SK-N-SH (cell line): ENCODE measurements around the gene SLC25A25. TPM values are rescaled to one million over a fixed set of nuclear protein-coding genes. Genes with fewer than 3 reads are reported as not detected.
A peak's percentile ranks its signal among the peaks of the same experiment; 100 is the strongest.

ENCODE experiments used
- CTCF ChIA-PET: fragments of 300-600, 350-600 bp; formaldehyde crosslinking; extraction: SDS; loops from one replicate; lab custom pipeline; 2021; lab: Yijun Ruan, JAX
- POLR2A ChIA-PET: fragments of 350-600 bp; sonication (Branson Sonifier 250); formaldehyde crosslinking; extraction: SDS; loops from one replicate; lab custom pipeline; 2020; ENCODE audit warnings: antibody characterized with exemption, inconsistent platforms; lab: Yijun Ruan, JAX
- DNase-seq: peaks from one replicate; pipeline ENCODE4 v3.0.0; 2012
- H2AFZ ChIP-seq: fragments of 200-600 bp; sonication (generic); 2 replicates; pipeline ENCODE4 v1.8.1; 2016; ENCODE audit warnings: antibody characterized with exemption, mild to moderate bottlenecking, low read depth
- H3F3A ChIP-seq: fragments of 200-600 bp; sonication (generic); replicated peaks from 2 replicates; pipeline ENCODE3; 2016; ENCODE audit warnings: antibody characterized with exemption, mild to moderate bottlenecking; ENCODE audit not compliant: insufficient read depth
- H3K27ac ChIP-seq, 2 experiments: fragments of 200-500 bp in 1 of 2; fragments of 200-600 bp in 1 of 2; sonication (Bioruptor generic) in 1 of 2; sonication (generic), shearing (Covaris generic) in 1 of 2; 2 replicates each; pipeline versions ENCODE4 v1.5.1 to v1.6.1; 2014 to 2016; ENCODE audit warnings: low read depth in 2 of 2, inconsistent platforms in 1 of 2, low read length in 1 of 2, mild to moderate bottlenecking in 1 of 2, mixed read lengths in 1 of 2
- H3K27me3 ChIP-seq: fragments of 200-600 bp; sonication (generic), shearing (Covaris generic); 2 replicates; pipeline ENCODE4 v1.6.1; 2016; ENCODE audit warnings: mixed run types; ENCODE audit not compliant: insufficient read depth
- H3K36me3 ChIP-seq, 2 experiments: fragments of 200-500 bp in 1 of 2; fragments of 200-600 bp in 1 of 2; sonication (Bioruptor generic) in 1 of 2; sonication (generic) in 1 of 2; replicated peaks in 1 of 2; 2 replicates each; pipeline versions ENCODE3 to v1.5.1; 2014 to 2016; ENCODE audit warnings: low read length in 1 of 2, mild to moderate bottlenecking in 1 of 2; ENCODE audit not compliant: insufficient read depth in 2 of 2, control insufficient read depth in 1 of 2
- H3K4me1 ChIP-seq, 2 experiments: fragments of 200-500 bp in 1 of 2; fragments of 200-600 bp in 1 of 2; sonication (Bioruptor generic) in 1 of 2; sonication (generic), shearing (Covaris generic) in 1 of 2; 2 replicates each; pipeline versions ENCODE4 v1.5.1 to v1.6.1; 2014 to 2016; ENCODE audit warnings: low read depth in 1 of 2, low read length in 1 of 2, mixed run types in 1 of 2; ENCODE audit not compliant: insufficient read depth in 2 of 2, control insufficient read depth in 1 of 2
- H3K4me2 ChIP-seq: fragments of 200-600 bp; sonication (generic), shearing (Covaris generic); 2 replicates; pipeline ENCODE4 v1.6.1; 2017; ENCODE audit warnings: mixed run types
- H3K4me3 ChIP-seq, 2 experiments: fragments of 200-500 bp in 1 of 2; fragments of 200-600 bp in 1 of 2; sonication (Bioruptor generic) in 1 of 2; sonication (generic), shearing (Covaris generic) in 1 of 2; 2 replicates each; pipeline versions ENCODE4 v1.5.1 to v1.8.1; 2014 to 2016; ENCODE audit warnings: low read depth in 2 of 2, inconsistent platforms in 1 of 2, low read length in 1 of 2, mild to moderate bottlenecking in 1 of 2, mixed read lengths in 1 of 2, moderate library complexity in 1 of 2
- H3K79me2 ChIP-seq: fragments of 200-600 bp; sonication (generic); 2 replicates; pipeline ENCODE4 v1.8.1; 2017; ENCODE audit warnings: mild to moderate bottlenecking; ENCODE audit not compliant: insufficient read depth
- H3K9ac ChIP-seq: fragments of 200-600 bp; sonication (generic); 2 replicates; pipeline ENCODE4 v1.6.1; 2017; ENCODE audit warnings: mixed run types
- H3K9me2 ChIP-seq: fragments of 200-600 bp; sonication (generic); 2 replicates; pipeline ENCODE4 v1.6.1; 2017; ENCODE audit warnings: mixed run types
- H3K9me3 ChIP-seq: fragments of 200-600 bp; sonication (generic); 2 replicates; pipeline ENCODE4 v1.6.1; 2017; ENCODE audit warnings: mixed run types, mild to moderate bottlenecking, moderate library complexity
- H4K20me1 ChIP-seq: fragments of 200-600 bp; sonication (generic); 2 replicates; pipeline ENCODE4 v1.6.1; 2017; ENCODE audit warnings: mild to moderate bottlenecking, mixed run types; ENCODE audit not compliant: insufficient read depth
- CHD2 ChIP-seq: fragments of 150-350 bp; IDR thresholded peaks from 2 replicates; pipeline ENCODE4 v1.6.1; 2018; ENCODE audit warnings: low read length; ENCODE audit not compliant: partially characterized antibody
- FOXJ3 ChIP-seq: sonication (generic); formaldehyde crosslinking; IDR thresholded peaks from 2 replicates; pipeline ENCODE4 v1.5.1; 2020; ENCODE audit warnings: mild to moderate bottlenecking, missing genetic modification reagents
- GABPA ChIP-seq: IDR thresholded peaks from 2 replicates; pipeline ENCODE4 v1.4.0; 2012; ENCODE audit warnings: low read depth, mild to moderate bottlenecking
- MEF2A ChIP-seq: IDR thresholded peaks from 2 replicates; pipeline ENCODE4 v1.4.0; 2012; ENCODE audit warnings: low read depth, borderline replicate concordance
- MXI1 ChIP-seq: IDR thresholded peaks from 2 replicates; pipeline ENCODE4 v1.6.1; 2012; ENCODE audit warnings: mild to moderate bottlenecking, low read depth, low read length, improper control_type of control experiment
- POLR2AphosphoS5 ChIP-seq: IDR thresholded peaks from 2 replicates; pipeline ENCODE4 v1.6.1; 2012; ENCODE audit warnings: low read depth, low read length
- RCOR1 ChIP-seq: fragments of 150-350 bp; IDR thresholded peaks from 2 replicates; pipeline ENCODE4 v1.6.1; 2017; ENCODE audit warnings: antibody characterized with exemption, low read length
- RFX5 ChIP-seq: IDR thresholded peaks from 2 replicates; pipeline ENCODE4 v1.6.1; 2012; ENCODE audit warnings: mild to moderate bottlenecking, improper control_type of control experiment, low read length
- SIN3A ChIP-seq: IDR thresholded peaks from 2 replicates; pipeline ENCODE4 v1.6.1; 2012; ENCODE audit warnings: low read depth, mild to moderate bottlenecking, low read length, moderate library complexity, borderline replicate concordance
- TCF12 ChIP-seq: IDR thresholded peaks from 2 replicates; pipeline ENCODE4 v1.4.0; 2012
- TEAD4 ChIP-seq: IDR thresholded peaks from 2 replicates; pipeline ENCODE4 v1.4.0; 2012; ENCODE audit warnings: mild to moderate bottlenecking, borderline replicate concordance; ENCODE audit not compliant: insufficient read depth
- WGBS: methylation state at CpG from one replicate; pipeline ENCODE4 v1.1.6; 2017; ENCODE audit warnings: low lambda C conversion rate; 5-methylcytosine and 5-hydroxymethylcytosine counted together
- polyA plus RNA-seq, 3 experiments: library from polyadenylated mRNA; depleted of rRNA; stranded (reverse); fragments of >200 nt; gene quantifications; 2 replicates each; pipeline ENCODE4 v1.2.3, GENCODE V29; 2012
- TF ChIP-seq, protein P1 (sequence below): fragments of 200-600 bp; sonication (generic); IDR thresholded peaks from 2 replicates; pipeline ENCODE4 v1.6.1; 2017; ENCODE audit warnings: antibody characterized with exemption, mild to moderate bottlenecking, moderate library complexity
- TF ChIP-seq, protein P2 (sequence below): fragments of 150-350 bp; IDR thresholded peaks from 2 replicates; pipeline ENCODE4 v1.6.1; 2017; ENCODE audit warnings: antibody characterized with exemption, low read length, low read depth, borderline replicate concordance
- TF ChIP-seq, protein P3 (sequence below): IDR thresholded peaks from 2 replicates; pipeline ENCODE4; 2012
- TF ChIP-seq, protein P4 (sequence below): IDR thresholded peaks from 2 replicates; pipeline ENCODE4 v1.4.0; 2012; ENCODE audit warnings: low read depth, borderline replicate concordance
- TF ChIP-seq, protein P5 (sequence below): IDR thresholded peaks from 2 replicates; pipeline ENCODE4 v1.4.0; 2012; ENCODE audit warnings: low read depth

The SLC25A25 gene
- polyA plus RNA-seq, 1 of the 3 experiments (the other 2 are of a cell fraction), result 12.1 TPM

DNA sequence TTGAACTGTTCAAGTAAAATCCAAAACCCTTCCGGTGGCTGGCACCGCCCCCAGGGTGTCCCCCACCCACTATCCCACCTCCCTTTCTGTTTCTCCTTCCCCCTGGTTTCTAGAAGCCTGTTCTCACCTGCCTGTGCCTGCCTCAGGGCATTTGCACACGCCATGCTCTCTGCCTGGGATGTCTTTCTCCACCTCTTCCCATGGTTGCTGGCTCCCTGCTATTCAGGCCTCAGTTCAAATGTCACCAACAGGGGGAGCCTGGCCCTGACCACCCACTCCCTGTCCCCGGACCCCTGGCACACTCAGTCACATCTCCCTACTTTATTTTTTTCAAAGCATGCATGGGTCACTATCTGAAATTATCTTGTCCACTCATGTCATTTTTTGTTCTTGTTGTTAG is 47.3 kb upstream of the SLC25A25 start (continued):
- TF ChIP-seq, protein P1, sequence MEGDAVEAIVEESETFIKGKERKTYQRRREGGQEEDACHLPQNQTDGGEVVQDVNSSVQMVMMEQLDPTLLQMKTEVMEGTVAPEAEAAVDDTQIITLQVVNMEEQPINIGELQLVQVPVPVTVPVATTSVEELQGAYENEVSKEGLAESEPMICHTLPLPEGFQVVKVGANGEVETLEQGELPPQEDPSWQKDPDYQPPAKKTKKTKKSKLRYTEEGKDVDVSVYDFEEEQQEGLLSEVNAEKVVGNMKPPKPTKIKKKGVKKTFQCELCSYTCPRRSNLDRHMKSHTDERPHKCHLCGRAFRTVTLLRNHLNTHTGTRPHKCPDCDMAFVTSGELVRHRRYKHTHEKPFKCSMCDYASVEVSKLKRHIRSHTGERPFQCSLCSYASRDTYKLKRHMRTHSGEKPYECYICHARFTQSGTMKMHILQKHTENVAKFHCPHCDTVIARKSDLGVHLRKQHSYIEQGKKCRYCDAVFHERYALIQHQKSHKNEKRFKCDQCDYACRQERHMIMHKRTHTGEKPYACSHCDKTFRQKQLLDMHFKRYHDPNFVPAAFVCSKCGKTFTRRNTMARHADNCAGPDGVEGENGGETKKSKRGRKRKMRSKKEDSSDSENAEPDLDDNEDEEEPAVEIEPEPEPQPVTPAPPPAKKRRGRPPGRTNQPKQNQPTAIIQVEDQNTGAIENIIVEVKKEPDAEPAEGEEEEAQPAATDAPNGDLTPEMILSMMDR, result peak; percentile 39
- no peak for TF ChIP-seq CHD2
- TF ChIP-seq, all 33 proteins: peak for 3

DNA sequence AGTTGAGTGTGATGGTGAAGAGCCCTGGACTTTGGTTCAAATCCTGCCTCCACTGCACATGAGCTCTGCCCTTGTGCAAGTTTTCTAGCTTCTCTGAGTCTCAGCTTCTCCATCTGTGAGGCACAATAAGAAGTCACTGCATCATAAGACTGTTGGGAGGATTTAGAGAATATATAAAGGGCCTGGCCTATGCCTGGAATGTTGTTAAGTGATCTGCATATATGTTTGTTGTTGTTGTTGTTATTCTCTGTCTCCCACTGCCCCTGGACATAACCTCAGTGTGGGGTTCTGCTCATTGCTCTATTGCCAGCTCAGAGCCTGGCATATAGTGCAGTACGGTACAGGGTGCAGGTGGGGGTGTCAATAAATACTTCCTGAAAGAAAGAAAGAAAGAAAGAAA is 46.9 kb upstream of the SLC25A25 start:
- ChIA-PET POLR2A (no interaction called here), CTCF (interaction anchor here (0.6 to 6.5 kb wide), 10 partner anchors 14 to 97 kb away, joined by 3 to 35 read pairs (median 4); no protein-coding TSS in a partner anchor)
- H3K9me3 ChIP-seq, result no peaks in the 10 kb centered on the region
- H3K36me3 ChIP-seq, result no peaks in the 10 kb centered on the region
- no peak overlapping the region for H3K9ac ChIP-seq
- H3K27me3 ChIP-seq, result no peaks in the 10 kb centered on the region
- H3F3A ChIP-seq, result peaks cover 3% of the 10 kb centered on the region
- no peak overlapping the region for H2AFZ ChIP-seq
- WGBS, result 16% methylated on average over 1 of the region's 1 CpG
- H4K20me1 ChIP-seq, result no peaks in the 10 kb centered on the region
- H3K79me2 ChIP-seq, result no peaks in the 10 kb centered on the region
- no peak overlapping the region for H3K27ac ChIP-seq
- no peaks in the 10 kb centered on the region for H3K9me2 ChIP-seq
- no peak for DNase-seq
- peaks cover 3% of the 10 kb centered on the region in 2 experiments; a peak in 2 of 4 replicates for H3K4me1 ChIP-seq
- TF ChIP-seq, protein P2, sequence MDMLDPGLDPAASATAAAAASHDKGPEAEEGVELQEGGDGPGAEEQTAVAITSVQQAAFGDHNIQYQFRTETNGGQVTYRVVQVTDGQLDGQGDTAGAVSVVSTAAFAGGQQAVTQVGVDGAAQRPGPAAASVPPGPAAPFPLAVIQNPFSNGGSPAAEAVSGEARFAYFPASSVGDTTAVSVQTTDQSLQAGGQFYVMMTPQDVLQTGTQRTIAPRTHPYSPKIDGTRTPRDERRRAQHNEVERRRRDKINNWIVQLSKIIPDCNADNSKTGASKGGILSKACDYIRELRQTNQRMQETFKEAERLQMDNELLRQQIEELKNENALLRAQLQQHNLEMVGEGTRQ, result no peak
- TF ChIP-seq TEAD4 (no peak), MEF2A (no peak), POLR2AphosphoS5 (no peak), MXI1 (no peak), RFX5 (no peak), RCOR1 (no peak)
- no peak overlapping the region for H3K4me3 ChIP-seq
- no peak overlapping the region for H3K4me2 ChIP-seq

DNA sequence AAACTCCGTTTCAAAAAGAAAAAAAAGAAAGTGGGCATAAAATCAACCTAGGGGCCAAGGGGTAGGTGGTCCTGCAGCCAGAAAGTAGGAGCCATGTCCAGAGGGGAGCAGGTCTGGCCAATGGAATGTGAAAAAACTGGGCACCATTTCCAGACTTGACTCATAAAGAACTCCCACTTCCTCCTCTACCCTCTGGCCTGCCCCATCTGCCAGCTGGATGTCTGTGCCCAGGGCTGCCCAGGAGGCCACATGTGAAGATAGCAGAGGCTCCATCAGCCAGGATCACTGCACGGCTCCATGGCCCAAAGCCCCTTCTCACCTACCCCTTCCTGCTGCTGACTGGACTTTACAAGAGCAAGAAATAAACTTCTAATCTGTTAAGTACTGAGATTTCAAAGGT is 45.1 kb upstream of the SLC25A25 start:
- peak; percentile 39 for DNase-seq
- TF ChIP-seq GABPA, result no peak
- peak; percentile 22; the same call in 1 of the 2 replicates for TF ChIP-seq SIN3A
- TF ChIP-seq, protein P3, sequence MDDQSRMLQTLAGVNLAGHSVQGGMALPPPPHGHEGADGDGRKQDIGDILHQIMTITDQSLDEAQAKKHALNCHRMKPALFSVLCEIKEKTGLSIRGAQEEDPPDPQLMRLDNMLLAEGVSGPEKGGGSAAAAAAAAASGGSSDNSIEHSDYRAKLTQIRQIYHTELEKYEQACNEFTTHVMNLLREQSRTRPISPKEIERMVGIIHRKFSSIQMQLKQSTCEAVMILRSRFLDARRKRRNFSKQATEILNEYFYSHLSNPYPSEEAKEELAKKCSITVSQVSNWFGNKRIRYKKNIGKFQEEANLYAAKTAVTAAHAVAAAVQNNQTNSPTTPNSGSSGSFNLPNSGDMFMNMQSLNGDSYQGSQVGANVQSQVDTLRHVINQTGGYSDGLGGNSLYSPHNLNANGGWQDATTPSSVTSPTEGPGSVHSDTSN, result no peak
- TF ChIP-seq, protein P4, sequence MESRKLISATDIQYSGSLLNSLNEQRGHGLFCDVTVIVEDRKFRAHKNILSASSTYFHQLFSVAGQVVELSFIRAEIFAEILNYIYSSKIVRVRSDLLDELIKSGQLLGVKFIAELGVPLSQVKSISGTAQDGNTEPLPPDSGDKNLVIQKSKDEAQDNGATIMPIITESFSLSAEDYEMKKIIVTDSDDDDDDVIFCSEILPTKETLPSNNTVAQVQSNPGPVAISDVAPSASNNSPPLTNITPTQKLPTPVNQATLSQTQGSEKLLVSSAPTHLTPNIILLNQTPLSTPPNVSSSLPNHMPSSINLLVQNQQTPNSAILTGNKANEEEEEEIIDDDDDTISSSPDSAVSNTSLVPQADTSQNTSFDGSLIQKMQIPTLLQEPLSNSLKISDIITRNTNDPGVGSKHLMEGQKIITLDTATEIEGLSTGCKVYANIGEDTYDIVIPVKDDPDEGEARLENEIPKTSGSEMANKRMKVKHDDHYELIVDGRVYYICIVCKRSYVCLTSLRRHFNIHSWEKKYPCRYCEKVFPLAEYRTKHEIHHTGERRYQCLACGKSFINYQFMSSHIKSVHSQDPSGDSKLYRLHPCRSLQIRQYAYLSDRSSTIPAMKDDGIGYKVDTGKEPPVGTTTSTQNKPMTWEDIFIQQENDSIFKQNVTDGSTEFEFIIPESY, result no peak
- TF ChIP-seq TCF12, result peak; percentile 78
- TF ChIP-seq, protein P5, sequence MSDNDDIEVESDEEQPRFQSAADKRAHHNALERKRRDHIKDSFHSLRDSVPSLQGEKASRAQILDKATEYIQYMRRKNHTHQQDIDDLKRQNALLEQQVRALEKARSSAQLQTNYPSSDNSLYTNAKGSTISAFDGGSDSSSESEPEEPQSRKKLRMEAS, result peak; percentile 56; the same call in 1 of the 2 replicates
- no peak for TF ChIP-seq FOXJ3 (CRISPR knock-in tag)

More for the DNA sequence above, 45.1 kb upstream of the SLC25A25 start:
- H3K4me2 ChIP-seq, result 0 out of 2 replicates have a peak overlapping the region, but pooled peaks have one; percentile 33
- no peak overlapping the region for H3K9ac ChIP-seq
- H3K4me3 ChIP-seq, result no peak overlapping the region
- ChIA-PET POLR2A (no interaction called here), CTCF (interaction anchor here (1.1 to 1.2 kb wide), 2 partner anchors 12 to 79 kb away, joined by 3 to 4 read pairs; no protein-coding TSS in a partner anchor)
- 42% methylated on average over 2 of the region's 2 CpGs for WGBS
- H3K27me3 ChIP-seq, result no peaks in the 10 kb centered on the region
- H2AFZ ChIP-seq, result peak overlapping the region; percentile 83; the same call in 1 of the 2 replicates
- no peaks in the 10 kb centered on the region for H3K36me3 ChIP-seq
- peaks cover 3% of the 10 kb centered on the region for H3F3A ChIP-seq
- no peaks in the 10 kb centered on the region for H3K9me2 ChIP-seq
- peaks cover 3 to 10% of the 10 kb centered on the region in 2 experiments; a peak in 2 of 4 replicates for H3K4me1 ChIP-seq
- no peaks in the 10 kb centered on the region for H4K20me1 ChIP-seq
- no peaks in the 10 kb centered on the region for H3K9me3 ChIP-seq
- H3K79me2 ChIP-seq, result no peaks in the 10 kb centered on the region
- H3K27ac ChIP-seq, result peak overlapping the region in 1 of 2 experiments; percentile 20; a peak in 1 of 4 replicates
